ENCODE measurements around the gene PMIS2. TPM values are rescaled to one million over a fixed set of nuclear protein-coding genes. Genes with fewer than 3 reads are reported as not detected.

PMIS2 gene
- total and polyA plus RNA-seq, 4 donors = not detected

- peak; percentile 94 to 98 for DNase-seq
- Histone ChIP-seq H3K4me1 (ENCODE audit: control insufficient read depth in 1 of 2, insufficient read depth in 2 of 2, low read length in 2 of 2) (no peaks in the 10 kb centered on the region), H3K27me3 (ENCODE audit: control insufficient read depth in 1 of 2, insufficient read depth in 2 of 2, low read length in 1 of 2) (no peaks in the 10 kb centered on the region), H3K27ac (ENCODE audit: low read depth in 1 of 2, low read length in 2 of 2) (no peak within 1 kb of the TSS), H3K36me3 (ENCODE audit: control insufficient read depth in 1 of 2, insufficient read depth in 2 of 2, low read length in 1 of 2) (no peaks in the 10 kb centered on the region), H3K9me3 (ENCODE audit: control insufficient read depth, low read length) (peaks cover 2% of the 10 kb centered on the region), H3K4me3 (ENCODE audit: low read length in 2 of 2) (peak within 1 kb of the TSS; percentile 20 to 66)
- peak; percentile 98 for ATAC-seq (ENCODE audit: low FRiP score)
- intact Hi-C loops (cut with DNase I) = loop anchor here (5.0 kb wide), 2 partner anchors 65 to 105 kb away; partner anchors contain the start of gene TMEM147 (in 2 of the 2)
- 0 to 1% methylated on average over 47 of the region's 47 CpGs for WGBS, 2 donors
Measured at GRCh38 chr19:35612559-35613321, 26.8 kb downstream of the PMIS2 start, which contains the start of gene HAUS5. Gene HAUS5 (plus strand): TSS chr19:35612735. CDS start chr19:35612795, 60 bp downstream.

GRCh38 chr19:35613574-35613973 lies 27.6 kb downstream of the PMIS2 start:
- ATAC-seq (ENCODE audit: low FRiP score) (no peak), DNase-seq (no peak)
- Histone ChIP-seq H3K4me3 (ENCODE audit: low read length in 2 of 2) (no peak overlapping the region), H3K36me3 (ENCODE audit: control insufficient read depth in 1 of 2, insufficient read depth in 2 of 2, low read length in 1 of 2) (no peaks in the 10 kb centered on the region), H3K4me1 (ENCODE audit: control insufficient read depth in 1 of 2, insufficient read depth in 2 of 2, low read length in 2 of 2) (no peaks in the 10 kb centered on the region), H3K27ac (ENCODE audit: low read depth in 1 of 2, low read length in 2 of 2) (no peak overlapping the region), H3K9me3 (ENCODE audit: control insufficient read depth, low read length) (no peaks in the 10 kb centered on the region), H3K27me3 (ENCODE audit: control insufficient read depth in 1 of 2, insufficient read depth in 2 of 2, low read length in 1 of 2) (no peaks in the 10 kb centered on the region)
- WGBS, 2 donors = 86 to 89% methylated on average over 1 of the region's 1 CpG
- intact Hi-C loops (cut with DNase I) = loop anchor here (5.0 kb wide), 2 partner anchors 66 to 106 kb away; partner anchors contain the start of gene TMEM147 (in 2 of the 2)

- Histone ChIP-seq H3K4me1 (ENCODE audit: control insufficient read depth in 1 of 2, insufficient read depth in 2 of 2, low read length in 2 of 2) (no peaks in the 10 kb centered on the region), H3K36me3 (ENCODE audit: control insufficient read depth in 1 of 2, insufficient read depth in 2 of 2, low read length in 1 of 2) (no peaks in the 10 kb centered on the region), H3K9me3 (ENCODE audit: control insufficient read depth, low read length) (no peaks in the 10 kb centered on the region), H3K27ac (ENCODE audit: low read depth in 1 of 2, low read length in 2 of 2) (no peak overlapping the region), H3K27me3 (ENCODE audit: control insufficient read depth in 1 of 2, insufficient read depth in 2 of 2, low read length in 1 of 2) (no peaks in the 10 kb centered on the region), H3K4me3 (ENCODE audit: low read length in 2 of 2) (no peak overlapping the region)
- intact Hi-C loops (cut with DNase I) = no loop called here
- DNase-seq (no peak), ATAC-seq (ENCODE audit: low FRiP score) (no peak)
- 88 to 92% methylated on average over 17 of the region's 17 CpGs for WGBS, 2 donors
Measured at GRCh38 chr19:35615036-35615435, 29.1 kb downstream of the PMIS2 start.

- Histone ChIP-seq H3K4me1 (ENCODE audit: control insufficient read depth in 1 of 2, insufficient read depth in 2 of 2, low read length in 2 of 2) (no peaks in the 10 kb centered on the region), H3K27me3 (ENCODE audit: control insufficient read depth in 1 of 2, insufficient read depth in 2 of 2, low read length in 1 of 2) (no peaks in the 10 kb centered on the region), H3K4me3 (ENCODE audit: low read length in 2 of 2) (no peak overlapping the region), H3K9me3 (ENCODE audit: control insufficient read depth, low read length) (no peaks in the 10 kb centered on the region), H3K27ac (ENCODE audit: low read depth in 1 of 2, low read length in 2 of 2) (no peak overlapping the region), H3K36me3 (ENCODE audit: control insufficient read depth in 1 of 2, insufficient read depth in 2 of 2, low read length in 1 of 2) (no peaks in the 10 kb centered on the region)
- WGBS, 2 donors = 69 to 80% methylated on average over 7 of the region's 7 CpGs
- ATAC-seq (ENCODE audit: low FRiP score) = no peak
- intact Hi-C loops (cut with DNase I) = no loop called here
- DNase-seq = no peak
Measured at GRCh38 chr19:35618857-35619256, 32.9 kb downstream of the PMIS2 start.

- no peak for DNase-seq
- H3K9me3 ChIP-seq (ENCODE audit: control insufficient read depth, low read length) = no peaks in the 10 kb centered on the region
- H3K36me3 ChIP-seq (ENCODE audit: control insufficient read depth in 1 of 2, insufficient read depth in 2 of 2, low read length in 1 of 2) = no peaks in the 10 kb centered on the region
- ATAC-seq (ENCODE audit: low FRiP score) = no peak
- WGBS, 2 donors = 95 to 97% methylated on average over 11 to 12 of the region's 12 CpGs
- no peak overlapping the region for H3K4me3 ChIP-seq (ENCODE audit: low read length in 2 of 2)
- no peaks in the 10 kb centered on the region for H3K4me1 ChIP-seq (ENCODE audit: control insufficient read depth in 1 of 2, insufficient read depth in 2 of 2, low read length in 2 of 2)
- intact Hi-C loops (cut with DNase I) = no loop called here
- no peaks in the 10 kb centered on the region for H3K27me3 ChIP-seq (ENCODE audit: control insufficient read depth in 1 of 2, insufficient read depth in 2 of 2, low read length in 1 of 2)
- no peak overlapping the region for H3K27ac ChIP-seq (ENCODE audit: low read depth in 1 of 2, low read length in 2 of 2)
Measured at GRCh38 chr19:35619290-35619923, 33.4 kb downstream of the PMIS2 start.

- intact Hi-C loops (cut with DNase I) = no loop called here
- ATAC-seq (ENCODE audit: low FRiP score) (no peak), DNase-seq (no peak)
- Histone ChIP-seq H3K36me3 (ENCODE audit: control insufficient read depth in 1 of 2, insufficient read depth in 2 of 2, low read length in 1 of 2) (no peaks in the 10 kb centered on the region), H3K4me1 (ENCODE audit: control insufficient read depth in 1 of 2, insufficient read depth in 2 of 2, low read length in 2 of 2) (no peaks in the 10 kb centered on the region), H3K27me3 (ENCODE audit: control insufficient read depth in 1 of 2, insufficient read depth in 2 of 2, low read length in 1 of 2) (no peaks in the 10 kb centered on the region), H3K9me3 (ENCODE audit: control insufficient read depth, low read length) (no peaks in the 10 kb centered on the region), H3K27ac (ENCODE audit: low read depth in 1 of 2, low read length in 2 of 2) (no peak overlapping the region), H3K4me3 (ENCODE audit: low read length in 2 of 2) (no peak overlapping the region)
- WGBS, 2 donors = 92% methylated on average over 17 of the region's 17 CpGs
Measured at GRCh38 chr19:35620001-35620400, 34.0 kb downstream of the PMIS2 start.

- Histone ChIP-seq H3K9me3 (ENCODE audit: control insufficient read depth, low read length) (no peaks in the 10 kb centered on the region), H3K27me3 (ENCODE audit: control insufficient read depth in 1 of 2, insufficient read depth in 2 of 2, low read length in 1 of 2) (no peaks in the 10 kb centered on the region), H3K27ac (ENCODE audit: low read depth in 1 of 2, low read length in 2 of 2) (no peak overlapping the region), H3K4me3 (ENCODE audit: low read length in 2 of 2) (no peak overlapping the region), H3K36me3 (ENCODE audit: control insufficient read depth in 1 of 2, insufficient read depth in 2 of 2, low read length in 1 of 2) (no peaks in the 10 kb centered on the region), H3K4me1 (ENCODE audit: control insufficient read depth in 1 of 2, insufficient read depth in 2 of 2, low read length in 2 of 2) (no peaks in the 10 kb centered on the region)
- no peak for DNase-seq
- no peak for ATAC-seq (ENCODE audit: low FRiP score)
- WGBS, 2 donors = 90 to 93% methylated on average over 9 of the region's 9 CpGs
- intact Hi-C loops (cut with DNase I) = no loop called here
Measured at GRCh38 chr19:35621708-35622107, 35.7 kb downstream of the PMIS2 start.

- Histone ChIP-seq H3K27ac (ENCODE audit: low read depth in 1 of 2, low read length in 2 of 2) (no peak overlapping the region), H3K9me3 (ENCODE audit: control insufficient read depth, low read length) (no peaks in the 10 kb centered on the region), H3K4me3 (ENCODE audit: low read length in 2 of 2) (no peak overlapping the region), H3K27me3 (ENCODE audit: control insufficient read depth in 1 of 2, insufficient read depth in 2 of 2, low read length in 1 of 2) (no peaks in the 10 kb centered on the region), H3K36me3 (ENCODE audit: control insufficient read depth in 1 of 2, insufficient read depth in 2 of 2, low read length in 1 of 2) (no peaks in the 10 kb centered on the region), H3K4me1 (ENCODE audit: control insufficient read depth in 1 of 2, insufficient read depth in 2 of 2, low read length in 2 of 2) (no peaks in the 10 kb centered on the region)
- DNase-seq (no peak), ATAC-seq (ENCODE audit: low FRiP score) (no peak)
- intact Hi-C loops (cut with DNase I) = no loop called here
- WGBS, 2 donors = 91 to 93% methylated on average over 13 of the region's 13 CpGs
Measured at GRCh38 chr19:35622750-35623149, 36.8 kb downstream of the PMIS2 start.

All from aorta (tissue), 5 donors.